A673 (cell line): ENCODE results near the gene PHAF1.

Source experiments
- EZH2 ChIP-seq: fragments of 200-600 bp; sonication (generic); IDR thresholded peaks from 2 replicates; pipeline ENCODE4 v1.6.1; 2017; ENCODE audit warnings: borderline replicate concordance, low read depth, mild to moderate bottlenecking, mixed read lengths, antibody characterized with exemption, low read length; ENCODE audit not compliant: poor library complexity, severe bottlenecking
- TF ChIP-seq, protein P1 (sequence below): fragments of 300-800, 200-600 bp; sonication (generic); conservative IDR thresholded peaks from 2 replicates; pipeline ENCODE4 v1.5.1; 2017; ENCODE audit warnings: low read depth, mild to moderate bottlenecking, antibody characterized with exemption, low read length, moderate library complexity, mixed read lengths

DNA sequence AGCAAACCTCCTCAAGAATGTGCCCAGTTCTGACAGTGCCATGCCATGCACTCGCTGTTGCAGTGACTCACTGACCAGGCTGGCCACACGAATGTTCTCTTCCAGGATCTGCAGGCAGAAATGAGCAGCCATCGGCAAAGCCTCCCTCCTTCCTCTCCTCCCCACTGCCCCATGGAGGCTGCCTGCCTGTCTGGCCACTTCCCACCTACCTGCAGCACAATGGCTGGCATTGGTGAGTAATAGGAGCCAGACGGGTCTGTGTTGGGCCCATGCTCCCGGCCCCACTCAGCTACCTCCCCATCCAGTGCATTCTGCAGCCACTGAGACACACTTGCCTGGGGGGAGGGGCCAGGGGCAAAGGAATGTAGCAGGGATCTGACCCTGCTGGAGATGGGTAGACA is 76.8 kb downstream of the PHAF1 start:
- TF ChIP-seq, protein P1, sequence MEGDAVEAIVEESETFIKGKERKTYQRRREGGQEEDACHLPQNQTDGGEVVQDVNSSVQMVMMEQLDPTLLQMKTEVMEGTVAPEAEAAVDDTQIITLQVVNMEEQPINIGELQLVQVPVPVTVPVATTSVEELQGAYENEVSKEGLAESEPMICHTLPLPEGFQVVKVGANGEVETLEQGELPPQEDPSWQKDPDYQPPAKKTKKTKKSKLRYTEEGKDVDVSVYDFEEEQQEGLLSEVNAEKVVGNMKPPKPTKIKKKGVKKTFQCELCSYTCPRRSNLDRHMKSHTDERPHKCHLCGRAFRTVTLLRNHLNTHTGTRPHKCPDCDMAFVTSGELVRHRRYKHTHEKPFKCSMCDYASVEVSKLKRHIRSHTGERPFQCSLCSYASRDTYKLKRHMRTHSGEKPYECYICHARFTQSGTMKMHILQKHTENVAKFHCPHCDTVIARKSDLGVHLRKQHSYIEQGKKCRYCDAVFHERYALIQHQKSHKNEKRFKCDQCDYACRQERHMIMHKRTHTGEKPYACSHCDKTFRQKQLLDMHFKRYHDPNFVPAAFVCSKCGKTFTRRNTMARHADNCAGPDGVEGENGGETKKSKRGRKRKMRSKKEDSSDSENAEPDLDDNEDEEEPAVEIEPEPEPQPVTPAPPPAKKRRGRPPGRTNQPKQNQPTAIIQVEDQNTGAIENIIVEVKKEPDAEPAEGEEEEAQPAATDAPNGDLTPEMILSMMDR: no peak
- no peak for TF ChIP-seq EZH2
